Chondrocyte (in vitro differentiated cells): Measurements from ENCODE around the gene RRP1B. TPM values are rescaled to one million over a fixed set of nuclear protein-coding genes. Genes with fewer than 3 reads are reported as not detected.
A peak's percentile ranks its signal among the peaks of the same experiment; 100 is the strongest.

Experiments
- DNase-seq: peaks from one replicate; pipeline ENCODE4 v3.0.0; 2021; ENCODE audit warnings: mixed read lengths, low spot score
- H3K27ac Mint-ChIP-seq: one replicate; pipeline ENCODE4 v1.8.0; 2021; ENCODE audit warnings: mild to moderate bottlenecking, moderate library complexity, mixed read lengths; ENCODE audit not compliant: unreplicated experiment
- H3K27me3 Mint-ChIP-seq: 2 replicates; pipeline ENCODE4 v1.8.0; 2021; ENCODE audit warnings: low read depth, mixed read lengths
- H3K36me3 Mint-ChIP-seq: 2 replicates; pipeline ENCODE4 v1.8.0; 2021; ENCODE audit warnings: low read depth, mixed read lengths
- H3K4me1 Mint-ChIP-seq: 2 replicates; pipeline ENCODE4 v1.8.0; 2021; ENCODE audit warnings: low read depth, mild to moderate bottlenecking, mixed read lengths
- H3K4me3 Mint-ChIP-seq: one replicate; pipeline ENCODE4 v1.8.0; 2021; ENCODE audit warnings: mild to moderate bottlenecking, moderate library complexity, mixed read lengths; ENCODE audit not compliant: unreplicated experiment
- H3K9me3 Mint-ChIP-seq: 2 replicates; pipeline ENCODE4 v1.8.0; 2021; ENCODE audit warnings: low read depth, mixed read lengths
- microRNA-seq: library from miRNA; unstranded; fragments of <30 nt; microRNA quantifications from one replicate; pipeline ENCODE4 v1.2.0, GENCODE V29; 2020; ENCODE audit warnings: borderline number of aligned reads
- total RNA-seq: library from RNA; stranded (reverse); gene quantifications from 3 replicates; pipeline ENCODE4 v1.2.1, GENCODE V29; 2021
- TF ChIP-seq, protein P1 (sequence below): fragments of 200-600 bp; sonication (generic); IDR thresholded peaks from 2 replicates; pipeline ENCODE4 v1.5.0; 2021; ENCODE audit warnings: antibody characterized with exemption, mild to moderate bottlenecking, moderate library complexity

Gene RRP1B
- total RNA-seq, 1 donor from 2014 or later, result 24.5 TPM

DNA sequence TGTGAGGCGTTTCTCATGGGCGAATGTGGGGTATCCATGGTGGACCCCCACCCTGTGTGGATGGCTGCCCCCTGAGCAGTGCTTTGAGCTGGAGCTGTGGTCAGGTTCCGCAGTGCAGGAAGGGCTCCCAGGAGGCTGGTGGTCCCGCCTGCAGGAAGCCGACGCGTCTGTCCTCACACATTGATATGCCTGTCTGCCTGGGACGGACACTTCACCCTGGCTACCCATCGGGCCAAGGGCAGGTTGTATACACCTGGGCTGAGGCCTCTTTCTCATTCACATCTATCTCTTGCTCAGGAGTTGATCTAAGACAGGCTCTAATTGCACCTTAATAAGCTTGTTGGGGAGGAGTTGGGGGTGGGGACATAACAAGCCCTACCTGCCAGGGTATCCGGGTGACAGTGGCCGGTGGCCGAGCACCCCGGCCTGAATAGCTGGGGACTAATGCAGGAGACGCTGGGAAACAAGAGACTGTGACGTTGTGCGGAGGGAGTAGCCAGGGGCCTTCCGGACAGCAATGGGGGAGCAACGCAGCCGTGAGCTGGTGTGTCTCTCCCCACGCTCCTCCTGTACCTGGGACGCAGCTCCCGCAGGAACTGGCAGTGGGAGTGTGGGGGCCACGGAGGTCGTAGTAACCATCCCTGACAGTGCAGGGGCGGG, 81.3 kb downstream of the RRP1B start:
- Mint-ChIP-seq H3K36me3 (peaks cover 20% of the 10 kb centered on the region), H3K4me1 (peaks cover 13% of the 10 kb centered on the region), H3K27me3 (no peaks in the 10 kb centered on the region), H3K9me3 (no peaks in the 10 kb centered on the region), H3K4me3 (no peak overlapping the region), H3K27ac (peak overlapping the region; percentile 84)
- no peak for DNase-seq
- TF ChIP-seq, protein P1, sequence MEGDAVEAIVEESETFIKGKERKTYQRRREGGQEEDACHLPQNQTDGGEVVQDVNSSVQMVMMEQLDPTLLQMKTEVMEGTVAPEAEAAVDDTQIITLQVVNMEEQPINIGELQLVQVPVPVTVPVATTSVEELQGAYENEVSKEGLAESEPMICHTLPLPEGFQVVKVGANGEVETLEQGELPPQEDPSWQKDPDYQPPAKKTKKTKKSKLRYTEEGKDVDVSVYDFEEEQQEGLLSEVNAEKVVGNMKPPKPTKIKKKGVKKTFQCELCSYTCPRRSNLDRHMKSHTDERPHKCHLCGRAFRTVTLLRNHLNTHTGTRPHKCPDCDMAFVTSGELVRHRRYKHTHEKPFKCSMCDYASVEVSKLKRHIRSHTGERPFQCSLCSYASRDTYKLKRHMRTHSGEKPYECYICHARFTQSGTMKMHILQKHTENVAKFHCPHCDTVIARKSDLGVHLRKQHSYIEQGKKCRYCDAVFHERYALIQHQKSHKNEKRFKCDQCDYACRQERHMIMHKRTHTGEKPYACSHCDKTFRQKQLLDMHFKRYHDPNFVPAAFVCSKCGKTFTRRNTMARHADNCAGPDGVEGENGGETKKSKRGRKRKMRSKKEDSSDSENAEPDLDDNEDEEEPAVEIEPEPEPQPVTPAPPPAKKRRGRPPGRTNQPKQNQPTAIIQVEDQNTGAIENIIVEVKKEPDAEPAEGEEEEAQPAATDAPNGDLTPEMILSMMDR, result no peak

DNA sequence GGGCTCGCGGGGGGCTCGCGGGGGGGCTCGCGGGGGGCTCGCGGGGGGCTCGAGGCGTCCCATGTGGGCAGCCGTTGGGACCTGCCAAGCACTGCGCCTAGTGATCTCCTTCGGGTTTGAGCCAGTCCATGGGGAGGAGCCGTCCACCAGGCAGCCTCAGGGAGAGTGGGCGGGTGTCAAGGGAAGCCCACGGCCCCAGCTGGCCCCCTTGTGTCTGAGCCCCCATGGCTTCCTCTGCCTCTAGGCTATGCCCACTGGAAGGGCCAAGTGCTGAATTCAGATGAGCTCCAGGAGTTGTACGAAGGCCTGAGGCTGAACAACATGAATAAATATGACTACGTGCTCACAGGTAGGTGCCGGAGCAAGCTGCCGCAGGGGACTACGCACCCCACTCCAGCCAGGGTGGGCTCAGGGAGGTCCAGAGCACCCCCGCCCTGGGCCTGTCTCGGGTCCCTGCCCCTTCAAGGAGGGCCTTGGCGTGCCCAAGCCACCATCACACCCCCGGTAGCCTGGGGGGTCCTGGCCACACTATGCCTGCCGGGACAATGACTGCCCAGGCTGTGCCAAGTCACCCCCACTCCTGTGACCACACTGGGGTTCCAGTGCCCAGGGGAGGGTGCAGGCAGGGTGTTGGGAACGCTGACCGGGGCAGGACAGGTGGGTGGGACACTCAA, 82.2 kb downstream of the RRP1B start:
- no peak for DNase-seq
- Mint-ChIP-seq H3K9me3 (no peaks in the 10 kb centered on the region), H3K36me3 (peaks cover 21% of the 10 kb centered on the region), H3K4me1 (peaks cover 8% of the 10 kb centered on the region), H3K27me3 (no peaks in the 10 kb centered on the region), H3K4me3 (no peak overlapping the region), H3K27ac (peak overlapping the region; percentile 12)
- TF ChIP-seq, protein P1, result no peak

DNA sequence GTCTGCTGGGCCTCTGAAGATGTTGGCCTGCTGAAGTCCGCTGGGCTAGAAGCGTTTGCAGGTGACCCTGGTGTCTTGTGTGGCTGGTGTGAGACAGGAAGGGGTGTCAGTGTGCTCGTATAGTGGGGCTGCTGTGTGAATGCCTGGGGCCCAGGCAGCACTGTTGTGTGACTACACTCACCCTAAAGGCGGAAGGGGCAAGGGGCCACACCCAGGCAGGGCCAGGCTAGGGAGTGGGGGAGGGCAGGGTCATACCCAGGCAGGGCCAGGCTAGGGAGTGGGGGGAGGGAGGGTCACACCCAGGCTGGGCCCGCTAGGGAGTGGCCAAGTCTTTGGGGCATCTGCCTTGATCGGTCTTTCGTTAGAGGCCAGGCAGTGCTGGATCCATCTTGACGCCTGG, 84.6 kb downstream of the RRP1B start:
- peaks cover 27% of the 10 kb centered on the region for H3K36me3 Mint-ChIP-seq
- H3K4me3 Mint-ChIP-seq, result no peak overlapping the region
- H3K27ac Mint-ChIP-seq, result no peak overlapping the region
- H3K9me3 Mint-ChIP-seq, result no peaks in the 10 kb centered on the region
- H3K27me3 Mint-ChIP-seq, result no peaks in the 10 kb centered on the region
- TF ChIP-seq, protein P1, result no peak
- no peak for DNase-seq
- H3K4me1 Mint-ChIP-seq, result peaks cover 7% of the 10 kb centered on the region

DNA sequence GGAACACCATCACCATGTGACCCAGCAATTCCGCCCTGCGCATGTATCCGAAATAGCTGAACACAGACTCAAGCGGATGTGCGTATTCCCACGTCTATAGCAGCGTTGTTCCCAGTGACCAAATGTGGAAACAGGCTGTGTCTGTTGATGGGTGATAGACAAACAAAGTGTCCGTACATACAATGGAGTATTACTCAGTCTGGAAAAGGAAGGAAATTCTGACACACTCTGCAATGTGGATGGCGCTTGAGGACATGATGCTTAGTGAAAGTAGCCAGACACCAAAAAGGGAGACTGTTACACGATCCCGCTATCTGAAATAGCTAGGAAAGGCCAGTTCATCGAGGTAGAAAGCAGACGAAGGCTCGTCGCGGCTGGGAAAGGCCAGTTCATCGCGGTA, 85.4 kb downstream of the RRP1B start:
- H3K4me1 Mint-ChIP-seq, result peaks cover 10% of the 10 kb centered on the region
- TF ChIP-seq, protein P1, result no peak

More for the DNA sequence above, 85.4 kb downstream of the RRP1B start:
- H3K36me3 Mint-ChIP-seq, result peaks cover 31% of the 10 kb centered on the region
- no peaks in the 10 kb centered on the region for H3K9me3 Mint-ChIP-seq
- no peak for DNase-seq
- H3K4me3 Mint-ChIP-seq, result no peak overlapping the region
- H3K27me3 Mint-ChIP-seq, result no peaks in the 10 kb centered on the region
- H3K27ac Mint-ChIP-seq, result no peak overlapping the region

Small RNA genes lying within 50 kb of the gene (microRNA-seq; reads per million reads assigned to microRNA genes)
- not detected for gene MIR6070

Other genes with a start within 250 kb of the RRP1B start
- gene SIK1, start 232.4 kb upstream of the RRP1B start, total RNA-seq, result 53.9 to 77.7 TPM (median 60.7 TPM) in 3 replicates
- gene HSF2BP, start 72 bp upstream of the RRP1B start, total RNA-seq, result 3.5 to 5.0 TPM (median 4.0 TPM) in 3 replicates
- gene PDXK, start 59.6 kb downstream of the RRP1B start, total RNA-seq, result 213 to 234 TPM (median 216 TPM) in 3 replicates
- gene CSTB, start 116.7 kb downstream of the RRP1B start, total RNA-seq, result 56.5 to 63.6 TPM (median 57.2 TPM) in 3 replicates
- 18.4 to 19.6 TPM (median 19.2 TPM) in 3 replicates for gene RRP1, start 130.0 kb downstream of the RRP1B start, total RNA-seq
- gene AGPAT3, start 205.7 kb downstream of the RRP1B start, total RNA-seq, result 43.5 to 48.1 TPM (median 45.4 TPM) in 3 replicates